ENCODE data around the gene GNA12. TPM values are rescaled to one million over a fixed set of nuclear protein-coding genes. Genes with fewer than 3 reads are reported as not detected.

The GNA12 gene
- total RNA-seq, 1 experiment from 2014 or later: 63.8 TPM

- no peak for TF ChIP-seq CTCF (IDR thresholded peaks at IDR 0.05; ENCODE audit: insufficient read depth in 1 of 2, low read depth in 1 of 2, low read length in 1 of 2, severe bottlenecking in 1 of 2, unreplicated experiment in 1 of 2)
- no peaks in the 10 kb centered on the region for H3K4me1 ChIP-seq
- H3K4me3 ChIP-seq (ENCODE audit: low read depth, low read length): no peak overlapping the region
- H3K4me1 Mint-ChIP-seq (ENCODE audit: low read depth, unreplicated experiment): peaks cover 7% of the 10 kb centered on the region
- H3K36me3 ChIP-seq (ENCODE audit: control insufficient read depth, insufficient read depth, low read length): no peaks in the 10 kb centered on the region
- H3K27me3 Mint-ChIP-seq (ENCODE audit: insufficient read depth, unreplicated experiment): peaks cover 3% of the 10 kb centered on the region
- no peaks in the 10 kb centered on the region for H3K27me3 ChIP-seq (replicated peaks; ENCODE audit: control insufficient read depth, insufficient read depth, low read length)
- BruUV-seq (replicated peaks): no TSS peak
- POLR2A ChIA-PET: no interaction called here
- no peak overlapping the region for H3K4me3 Mint-ChIP-seq (ENCODE audit: unreplicated experiment)
- H3K9me3 Mint-ChIP-seq (ENCODE audit: unreplicated experiment): no peaks in the 10 kb centered on the region
- H3K36me3 Mint-ChIP-seq (ENCODE audit: insufficient read depth, unreplicated experiment): no peaks in the 10 kb centered on the region
- intact Hi-C loops (cut with micrococcal nuclease; ENCODE audit: unreplicated experiment): no loop called here
- H3K9me3 ChIP-seq: no peaks in the 10 kb centered on the region
- no peak overlapping the region for H3K27ac Mint-ChIP-seq (ENCODE audit: unreplicated experiment)
- CTCF ChIA-PET: no interaction called here
- DNase-seq: no peak
Measured at GRCh38 chr7:2884161-2884560, 40.1 kb upstream of the GNA12 start.

- no peak overlapping the region for H3K4me3 Mint-ChIP-seq (ENCODE audit: unreplicated experiment)
- Histone ChIP-seq H3K4me3 (ENCODE audit: low read depth, low read length) (no peak overlapping the region), H3K27me3 (replicated peaks; ENCODE audit: control insufficient read depth, insufficient read depth, low read length) (no peaks in the 10 kb centered on the region), H3K4me1 (no peaks in the 10 kb centered on the region), H3K36me3 (ENCODE audit: control insufficient read depth, insufficient read depth, low read length) (no peaks in the 10 kb centered on the region), H3K9me3 (no peaks in the 10 kb centered on the region)
- intact Hi-C loops (cut with micrococcal nuclease; ENCODE audit: unreplicated experiment): no loop called here
- CTCF ChIA-PET: no interaction called here
- TF ChIP-seq CTCF (IDR thresholded peaks at IDR 0.05; ENCODE audit: insufficient read depth in 1 of 2, low read depth in 1 of 2, low read length in 1 of 2, severe bottlenecking in 1 of 2, unreplicated experiment in 1 of 2): no peak
- H3K9me3 Mint-ChIP-seq (ENCODE audit: unreplicated experiment): no peaks in the 10 kb centered on the region
- peaks cover 7% of the 10 kb centered on the region for H3K4me1 Mint-ChIP-seq (ENCODE audit: low read depth, unreplicated experiment)
- H3K27ac Mint-ChIP-seq (ENCODE audit: unreplicated experiment): no peak overlapping the region
- BruUV-seq (replicated peaks): no TSS peak
- H3K27me3 Mint-ChIP-seq (ENCODE audit: insufficient read depth, unreplicated experiment): peaks cover 3% of the 10 kb centered on the region
- POLR2A ChIA-PET: no interaction called here
- H3K36me3 Mint-ChIP-seq (ENCODE audit: insufficient read depth, unreplicated experiment): no peaks in the 10 kb centered on the region
- no peak for DNase-seq
Measured at GRCh38 chr7:2883101-2883500, 39.0 kb upstream of the GNA12 start.

GRCh38 chr7:2882111-2882510 lies 38.0 kb upstream of the GNA12 start:
- no TSS peak for BruUV-seq (replicated peaks)
- no peak overlapping the region for H3K27ac Mint-ChIP-seq (ENCODE audit: unreplicated experiment)
- no peak overlapping the region for H3K4me3 ChIP-seq (ENCODE audit: low read depth, low read length)
- peaks cover 4% of the 10 kb centered on the region for H3K4me1 Mint-ChIP-seq (ENCODE audit: low read depth, unreplicated experiment)
- no peak for TF ChIP-seq CTCF (IDR thresholded peaks at IDR 0.05; ENCODE audit: insufficient read depth in 1 of 2, low read depth in 1 of 2, low read length in 1 of 2, severe bottlenecking in 1 of 2, unreplicated experiment in 1 of 2)
- ChIA-PET POLR2A (no interaction called here), CTCF (no interaction called here)
- H3K36me3 Mint-ChIP-seq (ENCODE audit: insufficient read depth, unreplicated experiment): no peaks in the 10 kb centered on the region
- DNase-seq: no peak
- intact Hi-C loops (cut with micrococcal nuclease; ENCODE audit: unreplicated experiment): no loop called here
- H3K36me3 ChIP-seq (ENCODE audit: control insufficient read depth, insufficient read depth, low read length): no peaks in the 10 kb centered on the region
- H3K27me3 Mint-ChIP-seq (ENCODE audit: insufficient read depth, unreplicated experiment): peaks cover 3% of the 10 kb centered on the region
- no peaks in the 10 kb centered on the region for H3K9me3 Mint-ChIP-seq (ENCODE audit: unreplicated experiment)
- H3K4me1 ChIP-seq: no peaks in the 10 kb centered on the region
- H3K4me3 Mint-ChIP-seq (ENCODE audit: unreplicated experiment): no peak overlapping the region
- no peaks in the 10 kb centered on the region for H3K9me3 ChIP-seq
- no peaks in the 10 kb centered on the region for H3K27me3 ChIP-seq (replicated peaks; ENCODE audit: control insufficient read depth, insufficient read depth, low read length)
